ENCODE data around the gene SERPIND1. TPM values are rescaled to one million over a fixed set of nuclear protein-coding genes. Genes with fewer than 3 reads are reported as not detected.

Gene SERPIND1
- total and polyA plus RNA-seq, 10 of the 15 experiments (the other 5 are each of a cell fraction or from before 2014, with no cell fraction given), result 0.08 to 0.85 (median 0.38) TPM; not detected in 1

DNA sequence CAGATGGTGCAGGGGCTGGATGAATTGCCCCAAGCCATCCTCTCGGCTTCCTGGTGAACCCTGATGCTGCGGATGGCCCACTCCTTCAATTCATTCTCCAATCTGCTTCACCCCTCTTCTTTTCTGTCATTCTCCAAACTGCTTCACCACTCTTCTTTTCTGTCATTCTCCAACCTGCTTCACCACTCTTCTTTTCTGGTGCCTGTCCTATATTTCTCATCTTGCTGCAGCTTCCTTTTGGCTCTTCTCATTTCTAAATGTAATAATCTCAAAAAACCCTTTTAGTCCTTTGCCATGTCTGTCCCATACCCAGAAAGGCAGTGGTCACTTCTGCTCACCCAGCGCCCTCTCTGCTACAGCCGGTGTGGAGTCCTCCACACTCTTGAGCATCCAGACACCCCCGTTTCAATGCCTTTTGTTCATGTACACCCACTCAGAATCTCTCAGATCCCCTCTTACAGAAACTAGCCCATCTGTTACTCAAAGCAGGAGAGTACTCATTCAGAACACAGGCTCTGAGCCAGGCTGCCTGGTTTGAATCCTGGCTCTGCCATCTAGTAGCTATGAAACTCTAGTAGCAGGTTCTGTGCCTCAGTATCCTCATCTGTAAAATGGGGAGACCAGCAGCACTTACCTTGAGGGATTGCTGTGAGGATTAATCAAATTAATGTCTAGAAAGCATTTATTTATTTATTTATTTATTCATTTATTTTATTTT, 14.9 kb downstream of the SERPIND1 start:
- peaks cover 5 to 16% of the 10 kb centered on the region in 2 experiments; a peak in 3 of 4 replicates for H3K36me3 ChIP-seq (ENCODE audit: control insufficient read depth in 2 of 2, insufficient read depth in 2 of 2, low read length in 1 of 2)
- CTCF ChIA-PET, result no interaction called here
- H3K9ac ChIP-seq (ENCODE audit: control insufficient read depth, insufficient read depth, low read length), result no peak overlapping the region
- H2AFZ ChIP-seq (ENCODE audit: control insufficient read depth, low read depth, low read length), result no peak overlapping the region
- RAD21 ChIA-PET (ENCODE audit: unreplicated experiment), result no interaction called here
- in situ Hi-C loops (cut with MboI), result no loop called here
- DNase-seq (ENCODE audit: low read depth, low spot score) (no peak), FAIRE-seq (no peak), ATAC-seq (no peak)
- POLR2A ChIA-PET, result no interaction called here
- intact Hi-C loops (cut with micrococcal nuclease; ENCODE audit: unreplicated experiment), result no loop called here
- SMC1A ChIA-PET (ENCODE audit: uncharacterized antibody, unreplicated experiment), result no interaction called here
- no peaks in the 10 kb centered on the region for H3K9me3 ChIP-seq (replicated peaks; ENCODE audit: control insufficient read depth, insufficient read depth, low read length)
- H4K20me1 ChIP-seq (ENCODE audit: control insufficient read depth, insufficient read depth), result no peaks in the 10 kb centered on the region
- 80% methylated on average over 5 of the region's 5 CpGs for WGBS (ENCODE audit: insufficient coverage, insufficient replicate concordance, low lambda C conversion rate, missing lambda C conversion rate)
- no peak overlapping the region for H3K4me3 ChIP-seq
- no peak overlapping the region for H3K27ac ChIP-seq (ENCODE audit: control insufficient read depth, insufficient read depth)
- peaks cover 4% of the 10 kb centered on the region for H3K4me1 ChIP-seq (ENCODE audit: control insufficient read depth, insufficient read depth, low read length)
- H3K79me2 ChIP-seq (ENCODE audit: control insufficient read depth, insufficient read depth, low read length), result no peaks in the 10 kb centered on the region
- no peak overlapping the region for H3K4me2 ChIP-seq (ENCODE audit: control insufficient read depth, insufficient read depth)
- no peaks in the 10 kb centered on the region for H3K27me3 ChIP-seq (replicated peaks in 1 of 2; ENCODE audit: control insufficient read depth in 2 of 2, insufficient read depth in 2 of 2, low read length in 1 of 2)
- no TSS peak for BruUV-seq (replicated peaks)
- TF ChIP-seq DPF2 (IDR thresholded peaks at IDR 0.05) (no peak), BHLHE40 (IDR thresholded peaks at IDR 0.05; ENCODE audit: borderline replicate concordance in 1 of 2, low read depth in 2 of 2, low read length in 1 of 2) (no peak), NR2F1 (conservative IDR thresholded peaks at IDR 0.05) (no peak), ZZZ3 (IDR thresholded peaks at IDR 0.05; ENCODE audit: control insufficient read depth, insufficient read length, low read depth) (no peak), SUZ12 (IDR thresholded peaks at IDR 0.05; ENCODE audit: unreplicated experiment) (no peak), BCL11A (IDR thresholded peaks at IDR 0.05; ENCODE audit: low read depth, low read length) (no peak), RFX5 (IDR thresholded peaks at IDR 0.05; ENCODE audit: low read depth, low read length) (no peak), RELA (IDR thresholded peaks at IDR 0.05; ENCODE audit: borderline replicate concordance, partially characterized antibody) (no peak)
- TF ChIP-seq, protein P1, sequence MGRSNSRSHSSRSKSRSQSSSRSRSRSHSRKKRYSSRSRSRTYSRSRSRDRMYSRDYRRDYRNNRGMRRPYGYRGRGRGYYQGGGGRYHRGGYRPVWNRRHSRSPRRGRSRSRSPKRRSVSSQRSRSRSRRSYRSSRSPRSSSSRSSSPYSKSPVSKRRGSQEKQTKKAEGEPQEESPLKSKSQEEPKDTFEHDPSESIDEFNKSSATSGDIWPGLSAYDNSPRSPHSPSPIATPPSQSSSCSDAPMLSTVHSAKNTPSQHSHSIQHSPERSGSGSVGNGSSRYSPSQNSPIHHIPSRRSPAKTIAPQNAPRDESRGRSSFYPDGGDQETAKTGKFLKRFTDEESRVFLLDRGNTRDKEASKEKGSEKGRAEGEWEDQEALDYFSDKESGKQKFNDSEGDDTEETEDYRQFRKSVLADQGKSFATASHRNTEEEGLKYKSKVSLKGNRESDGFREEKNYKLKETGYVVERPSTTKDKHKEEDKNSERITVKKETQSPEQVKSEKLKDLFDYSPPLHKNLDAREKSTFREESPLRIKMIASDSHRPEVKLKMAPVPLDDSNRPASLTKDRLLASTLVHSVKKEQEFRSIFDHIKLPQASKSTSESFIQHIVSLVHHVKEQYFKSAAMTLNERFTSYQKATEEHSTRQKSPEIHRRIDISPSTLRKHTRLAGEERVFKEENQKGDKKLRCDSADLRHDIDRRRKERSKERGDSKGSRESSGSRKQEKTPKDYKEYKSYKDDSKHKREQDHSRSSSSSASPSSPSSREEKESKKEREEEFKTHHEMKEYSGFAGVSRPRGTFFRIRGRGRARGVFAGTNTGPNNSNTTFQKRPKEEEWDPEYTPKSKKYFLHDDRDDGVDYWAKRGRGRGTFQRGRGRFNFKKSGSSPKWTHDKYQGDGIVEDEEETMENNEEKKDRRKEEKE (IDR thresholded peaks at IDR 0.05), result no peak
- TF ChIP-seq, protein P2, sequence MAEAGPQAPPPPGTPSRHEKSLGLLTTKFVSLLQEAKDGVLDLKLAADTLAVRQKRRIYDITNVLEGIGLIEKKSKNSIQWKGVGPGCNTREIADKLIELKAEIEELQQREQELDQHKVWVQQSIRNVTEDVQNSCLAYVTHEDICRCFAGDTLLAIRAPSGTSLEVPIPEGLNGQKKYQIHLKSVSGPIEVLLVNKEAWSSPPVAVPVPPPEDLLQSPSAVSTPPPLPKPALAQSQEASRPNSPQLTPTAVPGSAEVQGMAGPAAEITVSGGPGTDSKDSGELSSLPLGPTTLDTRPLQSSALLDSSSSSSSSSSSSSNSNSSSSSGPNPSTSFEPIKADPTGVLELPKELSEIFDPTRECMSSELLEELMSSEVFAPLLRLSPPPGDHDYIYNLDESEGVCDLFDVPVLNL (IDR thresholded peaks at IDR 0.05; ENCODE audit: low read depth, low read length), result no peak
- TF ChIP-seq, protein P3, sequence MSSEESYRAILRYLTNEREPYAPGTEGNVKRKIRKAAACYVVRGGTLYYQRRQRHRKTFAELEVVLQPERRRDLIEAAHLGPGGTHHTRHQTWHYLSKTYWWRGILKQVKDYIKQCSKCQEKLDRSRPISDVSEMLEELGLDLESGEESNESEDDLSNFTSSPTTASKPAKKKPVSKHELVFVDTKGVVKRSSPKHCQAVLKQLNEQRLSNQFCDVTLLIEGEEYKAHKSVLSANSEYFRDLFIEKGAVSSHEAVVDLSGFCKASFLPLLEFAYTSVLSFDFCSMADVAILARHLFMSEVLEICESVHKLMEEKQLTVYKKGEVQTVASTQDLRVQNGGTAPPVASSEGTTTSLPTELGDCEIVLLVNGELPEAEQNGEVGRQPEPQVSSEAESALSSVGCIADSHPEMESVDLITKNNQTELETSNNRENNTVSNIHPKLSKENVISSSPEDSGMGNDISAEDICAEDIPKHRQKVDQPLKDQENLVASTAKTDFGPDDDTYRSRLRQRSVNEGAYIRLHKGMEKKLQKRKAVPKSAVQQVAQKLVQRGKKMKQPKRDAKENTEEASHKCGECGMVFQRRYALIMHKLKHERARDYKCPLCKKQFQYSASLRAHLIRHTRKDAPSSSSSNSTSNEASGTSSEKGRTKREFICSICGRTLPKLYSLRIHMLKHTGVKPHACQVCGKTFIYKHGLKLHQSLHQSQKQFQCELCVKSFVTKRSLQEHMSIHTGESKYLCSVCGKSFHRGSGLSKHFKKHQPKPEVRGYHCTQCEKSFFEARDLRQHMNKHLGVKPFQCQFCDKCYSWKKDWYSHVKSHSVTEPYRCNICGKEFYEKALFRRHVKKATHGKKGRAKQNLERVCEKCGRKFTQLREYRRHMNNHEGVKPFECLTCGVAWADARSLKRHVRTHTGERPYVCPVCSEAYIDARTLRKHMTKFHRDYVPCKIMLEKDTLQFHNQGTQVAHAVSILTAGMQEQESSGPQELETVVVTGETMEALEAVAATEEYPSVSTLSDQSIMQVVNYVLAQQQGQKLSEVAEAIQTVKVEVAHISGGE (CRISPR knock-in tag; IDR thresholded peaks at IDR 0.05), result no peak
- TF ChIP-seq, protein P4, sequence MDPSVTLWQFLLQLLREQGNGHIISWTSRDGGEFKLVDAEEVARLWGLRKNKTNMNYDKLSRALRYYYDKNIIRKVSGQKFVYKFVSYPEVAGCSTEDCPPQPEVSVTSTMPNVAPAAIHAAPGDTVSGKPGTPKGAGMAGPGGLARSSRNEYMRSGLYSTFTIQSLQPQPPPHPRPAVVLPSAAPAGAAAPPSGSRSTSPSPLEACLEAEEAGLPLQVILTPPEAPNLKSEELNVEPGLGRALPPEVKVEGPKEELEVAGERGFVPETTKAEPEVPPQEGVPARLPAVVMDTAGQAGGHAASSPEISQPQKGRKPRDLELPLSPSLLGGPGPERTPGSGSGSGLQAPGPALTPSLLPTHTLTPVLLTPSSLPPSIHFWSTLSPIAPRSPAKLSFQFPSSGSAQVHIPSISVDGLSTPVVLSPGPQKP (IDR thresholded peaks at IDR 0.05; ENCODE audit: low read depth, low read length), result no peak

Measured in GM12878 (cell line).